Activated CD4-positive, alpha-beta T cell treated with anti-CD3 and anti-CD28 coated beads for 36 hours (primary cell): ENCODE measurements around the gene ROBO2. TPM values are rescaled to one million over a fixed set of nuclear protein-coding genes. Genes with fewer than 3 reads are reported as not detected.

Source experiments
- ATAC-seq: fragments of 200-7000 bp; cut with Tn5 transposase; one replicate; pipeline ENCODE4 v1.10.0; 2021; ENCODE audit warnings: mild to moderate bottlenecking, moderate library complexity
- CTCF ChIA-PET: fragments of 350-600 bp; sonication (Branson Sonifier 250); formaldehyde crosslinking; loops from one replicate; lab custom pipeline; 2021; ENCODE audit warnings: antibody characterized with exemption; lab: Charles Lee
- POLR2A ChIA-PET: fragments of 350-600 bp; sonication (Branson Sonifier 250); formaldehyde crosslinking; loops from one replicate; lab custom pipeline; 2021; ENCODE audit warnings: antibody characterized with exemption, inconsistent platforms; lab: Charles Lee
- DNase-seq: peaks from one replicate; pipeline ENCODE4 v3.0.0-alpha.2; 2020
- H3K27ac Mint-ChIP-seq: one replicate; pipeline ENCODE4 v1.8.0; 2021; ENCODE audit warnings: mixed read lengths
- H3K27me3 Mint-ChIP-seq: one replicate; pipeline ENCODE4 v1.8.0; 2021; ENCODE audit warnings: mixed read lengths
- H3K36me3 Mint-ChIP-seq: one replicate; pipeline ENCODE4 v1.8.0; 2021; ENCODE audit warnings: low read depth, mixed read lengths
- H3K4me1 Mint-ChIP-seq: one replicate; pipeline ENCODE4 v1.8.0; 2021; ENCODE audit warnings: mixed read lengths
- H3K4me3 Mint-ChIP-seq: one replicate; pipeline ENCODE4 v1.8.0; 2021; ENCODE audit warnings: mild to moderate bottlenecking, moderate library complexity, mixed read lengths
- H3K9me3 Mint-ChIP-seq: one replicate; pipeline ENCODE4 v1.8.0; 2021; ENCODE audit warnings: low read depth, mixed read lengths
- intact Hi-C, 2 experiments: fragments of 100-400 bp; cut with DNase I in 1 of 2; cut with micrococcal nuclease in 1 of 2; formaldehyde crosslinking; loops; one replicate each; pipeline versions ENCODE4 v1.14.2 to v1.15.1; 2022 to 2024; cut with DNase I, micrococcal nuclease
- total RNA-seq, 2 experiments: library from RNA; stranded (reverse); gene quantifications; one replicate each; pipeline ENCODE4 v1.2.3, GENCODE V29; 2021

Gene ROBO2
- total RNA-seq, 2 experiments from 2014 or later, result not detected

DNA sequence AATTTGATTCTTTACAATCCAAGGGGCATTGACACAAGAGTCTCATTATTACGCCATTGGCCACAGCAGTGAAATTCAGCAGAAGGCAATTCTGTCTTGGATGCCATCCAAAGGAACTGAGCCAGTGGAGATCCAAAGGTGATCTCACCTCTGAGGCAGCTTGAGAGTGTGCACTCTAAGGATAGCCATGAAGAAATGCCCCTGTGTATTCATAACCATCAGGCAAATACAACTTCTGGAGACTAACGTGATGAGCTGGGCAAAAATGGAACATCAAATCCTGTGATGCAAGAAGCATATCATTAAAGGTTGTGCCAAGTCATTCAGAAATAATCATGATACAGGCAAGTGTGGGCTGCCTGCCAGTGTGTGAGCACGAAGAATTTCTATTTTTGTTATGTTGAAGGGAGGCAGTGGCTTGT is 41.4 kb downstream of the ROBO2 start:
- no peak overlapping the region for H3K4me3 Mint-ChIP-seq
- H3K9me3 Mint-ChIP-seq, result peaks cover 5% of the 10 kb centered on the region
- H3K4me1 Mint-ChIP-seq, result no peaks in the 10 kb centered on the region
- no peaks in the 10 kb centered on the region for H3K36me3 Mint-ChIP-seq
- ChIA-PET POLR2A (no interaction called here), CTCF (interaction anchor here (1.6 kb wide), 1 partner anchor 12 kb away, joined by 3 read pairs; no protein-coding TSS in a partner anchor)
- ATAC-seq (no peak), DNase-seq (no peak)
- H3K27me3 Mint-ChIP-seq, result no peaks in the 10 kb centered on the region
- H3K27ac Mint-ChIP-seq, result no peak overlapping the region
- intact Hi-C loops, result no loop called here

- H3K27me3 Mint-ChIP-seq, result no peaks in the 10 kb centered on the region
- DNase-seq, result no peak
- intact Hi-C loops, result no loop called here
- no peak overlapping the region for H3K27ac Mint-ChIP-seq
- POLR2A ChIA-PET, result no interaction called here
- ATAC-seq, result no peak
- no peak overlapping the region for H3K4me3 Mint-ChIP-seq
- no peaks in the 10 kb centered on the region for H3K4me1 Mint-ChIP-seq
- peaks cover 5% of the 10 kb centered on the region for H3K9me3 Mint-ChIP-seq
- CTCF ChIA-PET, result no interaction called here
- H3K36me3 Mint-ChIP-seq, result no peaks in the 10 kb centered on the region
These were observed 44.6 kb downstream of the ROBO2 start for GRCh38 chr3:77084511-77084910.

- no peak overlapping the region for H3K27ac Mint-ChIP-seq
- H3K4me1 Mint-ChIP-seq, result no peaks in the 10 kb centered on the region
- intact Hi-C loops, result no loop called here
- CTCF ChIA-PET, result no interaction called here
- no peak overlapping the region for H3K4me3 Mint-ChIP-seq
- ATAC-seq, result no peak
- H3K27me3 Mint-ChIP-seq, result no peaks in the 10 kb centered on the region
- POLR2A ChIA-PET, result no interaction called here
- DNase-seq, result no peak
- peaks cover 4% of the 10 kb centered on the region for H3K9me3 Mint-ChIP-seq
- no peaks in the 10 kb centered on the region for H3K36me3 Mint-ChIP-seq
These were observed 46.5 kb downstream of the ROBO2 start for GRCh38 chr3:77086408-77086807.

- H3K36me3 Mint-ChIP-seq, result no peaks in the 10 kb centered on the region
- no peak for ATAC-seq
- no peaks in the 10 kb centered on the region for H3K4me1 Mint-ChIP-seq
- DNase-seq, result no peak
- no peak overlapping the region for H3K27ac Mint-ChIP-seq
- H3K4me3 Mint-ChIP-seq, result no peak overlapping the region
- intact Hi-C loops, result loop anchor here in 1 of 2 experiments (5.0 kb wide), 1 partner anchor 135 kb away; no protein-coding TSS in a partner anchor
- POLR2A ChIA-PET, result no interaction called here
- peaks cover 7% of the 10 kb centered on the region for H3K9me3 Mint-ChIP-seq
- no peaks in the 10 kb centered on the region for H3K27me3 Mint-ChIP-seq
- CTCF ChIA-PET, result no interaction called here
These were observed 51.9 kb downstream of the ROBO2 start for GRCh38 chr3:77091809-77092208.

- Mint-ChIP-seq H3K4me1 (no peaks in the 10 kb centered on the region), H3K27me3 (no peaks in the 10 kb centered on the region), H3K9me3 (peaks cover 9% of the 10 kb centered on the region), H3K27ac (no peak overlapping the region), H3K4me3 (no peak overlapping the region), H3K36me3 (no peaks in the 10 kb centered on the region)
- DNase-seq (no peak), ATAC-seq (no peak)
- intact Hi-C loops, result loop anchor here in 1 of 2 experiments (5.0 kb wide), 1 partner anchor 136 kb away; no protein-coding TSS in a partner anchor
- POLR2A ChIA-PET, result no interaction called here
- CTCF ChIA-PET, result interaction anchor here (0.5 to 1.0 kb wide), 2 partner anchors 13 to 207 kb away, joined by 3 to 4 read pairs; no protein-coding TSS in a partner anchor
These were observed 53.2 kb downstream of the ROBO2 start for GRCh38 chr3:77093101-77093500.

DNA sequence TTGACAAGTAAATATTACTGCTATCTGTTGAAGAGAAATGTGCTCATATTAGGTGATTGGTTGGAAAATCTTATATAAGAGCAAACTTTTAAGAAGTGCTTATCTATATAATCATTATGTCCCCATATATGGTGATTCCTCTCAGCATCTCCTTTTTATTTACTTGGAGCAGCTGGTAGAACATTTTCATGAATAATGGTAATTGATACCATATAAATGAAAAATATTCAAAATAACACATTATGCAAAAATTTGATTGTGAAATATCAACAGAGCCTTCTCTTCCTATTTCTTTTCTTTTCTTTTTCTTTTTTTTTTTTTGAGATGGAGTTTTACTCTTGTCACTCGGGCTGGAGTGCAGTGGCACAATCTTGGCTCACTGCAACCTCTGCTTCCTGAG is 56.2 kb downstream of the ROBO2 start:
- ChIA-PET POLR2A (no interaction called here), CTCF (no interaction called here)
- Mint-ChIP-seq H3K4me1 (no peaks in the 10 kb centered on the region), H3K36me3 (no peaks in the 10 kb centered on the region), H3K27ac (no peak overlapping the region), H3K4me3 (no peak overlapping the region), H3K9me3 (peaks cover 8% of the 10 kb centered on the region), H3K27me3 (no peaks in the 10 kb centered on the region)
- intact Hi-C loops, result no loop called here
- no peak for DNase-seq
- ATAC-seq, result no peak

- no peaks in the 10 kb centered on the region for H3K36me3 Mint-ChIP-seq
- ChIA-PET CTCF (no interaction called here), POLR2A (no interaction called here)
- intact Hi-C loops, result no loop called here
- no peak overlapping the region for H3K27ac Mint-ChIP-seq
- ATAC-seq (no peak), DNase-seq (no peak)
- H3K9me3 Mint-ChIP-seq, result peaks cover 12% of the 10 kb centered on the region
- H3K4me1 Mint-ChIP-seq, result no peaks in the 10 kb centered on the region
- H3K4me3 Mint-ChIP-seq, result no peak overlapping the region
- H3K27me3 Mint-ChIP-seq, result no peaks in the 10 kb centered on the region
These were observed 57.3 kb downstream of the ROBO2 start for GRCh38 chr3:77096966-77097890.

DNA sequence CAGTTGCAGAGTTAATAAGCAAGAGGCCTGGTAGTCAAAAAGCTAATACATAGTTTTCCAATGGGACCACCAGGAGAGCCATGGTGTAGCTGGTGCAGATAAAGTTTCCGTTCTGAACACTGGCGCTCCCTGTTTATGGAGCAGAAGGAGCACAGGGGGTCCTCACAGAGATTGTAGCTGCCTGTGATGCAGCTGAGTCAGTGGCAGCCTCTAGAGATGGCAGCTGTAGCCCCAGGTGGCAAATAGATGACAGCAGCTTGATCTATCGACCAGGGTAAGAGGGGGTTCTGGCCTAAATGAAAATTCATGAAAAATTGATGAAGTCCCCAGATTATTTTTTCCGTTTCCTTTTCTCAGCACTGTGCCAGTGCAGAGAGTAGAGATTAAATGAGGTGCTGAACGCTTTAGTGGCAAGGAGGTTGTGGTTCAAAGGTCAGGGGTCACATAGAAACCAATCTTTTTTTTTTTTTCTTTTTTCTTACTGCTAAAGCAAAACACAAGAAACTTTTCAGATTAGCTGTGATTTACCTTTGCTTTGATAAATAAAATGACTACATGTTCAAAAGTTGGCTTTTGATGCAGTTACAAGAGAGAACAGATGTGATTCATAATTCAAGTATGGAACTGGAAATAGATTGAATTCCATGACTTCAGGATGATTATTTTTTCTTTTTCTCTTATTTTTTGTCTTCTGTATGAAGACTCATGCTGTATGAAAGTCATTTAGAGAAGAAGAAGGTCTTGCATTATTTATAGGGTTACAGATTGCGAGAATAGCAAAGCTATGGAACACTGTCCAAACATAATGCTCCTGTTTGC is 63.3 kb downstream of the ROBO2 start:
- no peaks in the 10 kb centered on the region for H3K27me3 Mint-ChIP-seq
- POLR2A ChIA-PET, result no interaction called here
- CTCF ChIA-PET, result interaction anchor here (1.2 kb wide), 1 partner anchor 14 kb away, joined by 3 read pairs; no protein-coding TSS in a partner anchor
- H3K27ac Mint-ChIP-seq, result no peak overlapping the region
- H3K36me3 Mint-ChIP-seq, result no peaks in the 10 kb centered on the region
- ATAC-seq (no peak), DNase-seq (no peak)
- intact Hi-C loops, result no loop called here
- no peak overlapping the region for H3K4me3 Mint-ChIP-seq
- no peaks in the 10 kb centered on the region for H3K4me1 Mint-ChIP-seq
- peaks cover 8% of the 10 kb centered on the region for H3K9me3 Mint-ChIP-seq

GRCh38 chr3:77122652-77123051 is 82.8 kb downstream of the ROBO2 start:
- Mint-ChIP-seq H3K27me3 (no peaks in the 10 kb centered on the region), H3K9me3 (peaks cover 4% of the 10 kb centered on the region), H3K4me1 (no peaks in the 10 kb centered on the region), H3K27ac (no peak overlapping the region), H3K4me3 (no peak overlapping the region), H3K36me3 (no peaks in the 10 kb centered on the region)
- DNase-seq (no peak), ATAC-seq (no peak)
- intact Hi-C loops, result no loop called here
- CTCF ChIA-PET, result no interaction called here
- POLR2A ChIA-PET, result no interaction called here

- intact Hi-C loops, result no loop called here
- no peaks in the 10 kb centered on the region for H3K27me3 Mint-ChIP-seq
- ATAC-seq, result no peak
- no peaks in the 10 kb centered on the region for H3K36me3 Mint-ChIP-seq
- CTCF ChIA-PET, result no interaction called here
- no peak overlapping the region for H3K4me3 Mint-ChIP-seq
- DNase-seq, result no peak
- H3K27ac Mint-ChIP-seq, result no peak overlapping the region
- no peaks in the 10 kb centered on the region for H3K4me1 Mint-ChIP-seq
- POLR2A ChIA-PET, result no interaction called here
- H3K9me3 Mint-ChIP-seq, result peaks cover 7% of the 10 kb centered on the region
These were observed 86.1 kb downstream of the ROBO2 start for GRCh38 chr3:77125966-77126365.

DNA sequence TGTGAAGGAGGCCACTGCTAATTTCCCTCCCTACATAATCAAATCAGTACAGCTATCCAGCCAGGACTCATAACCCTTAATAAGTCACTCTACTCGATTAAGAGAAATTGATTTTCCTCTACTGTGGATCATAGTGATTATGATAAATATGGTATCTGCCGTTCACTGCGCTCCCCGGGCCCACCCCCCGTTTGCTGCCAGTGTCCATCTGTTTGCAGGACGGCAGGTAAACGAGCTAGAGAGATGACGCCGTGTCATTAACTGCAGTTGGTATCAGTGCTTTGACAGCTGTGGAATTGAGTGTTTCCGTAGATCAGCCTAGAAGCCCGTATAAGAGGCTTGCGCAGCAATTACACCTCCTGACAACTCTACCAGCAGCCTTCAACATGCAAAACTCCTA is 94.9 kb downstream of the ROBO2 start:
- Mint-ChIP-seq H3K4me1 (no peaks in the 10 kb centered on the region), H3K36me3 (no peaks in the 10 kb centered on the region), H3K27ac (no peak overlapping the region), H3K4me3 (no peak overlapping the region), H3K27me3 (no peaks in the 10 kb centered on the region), H3K9me3 (peaks cover 3% of the 10 kb centered on the region)
- intact Hi-C loops, result no loop called here
- ChIA-PET POLR2A (no interaction called here), CTCF (no interaction called here)
- DNase-seq (no peak), ATAC-seq (no peak)
